AG08396 (cell line): ENCODE data around the gene C2orf78.

Source experiments
- DNase-seq: peaks from one replicate; pipeline ENCODE4 v3.0.0; 2012; ENCODE audit warnings: low spot score, mixed read lengths

The C2orf78 gene

DNA sequence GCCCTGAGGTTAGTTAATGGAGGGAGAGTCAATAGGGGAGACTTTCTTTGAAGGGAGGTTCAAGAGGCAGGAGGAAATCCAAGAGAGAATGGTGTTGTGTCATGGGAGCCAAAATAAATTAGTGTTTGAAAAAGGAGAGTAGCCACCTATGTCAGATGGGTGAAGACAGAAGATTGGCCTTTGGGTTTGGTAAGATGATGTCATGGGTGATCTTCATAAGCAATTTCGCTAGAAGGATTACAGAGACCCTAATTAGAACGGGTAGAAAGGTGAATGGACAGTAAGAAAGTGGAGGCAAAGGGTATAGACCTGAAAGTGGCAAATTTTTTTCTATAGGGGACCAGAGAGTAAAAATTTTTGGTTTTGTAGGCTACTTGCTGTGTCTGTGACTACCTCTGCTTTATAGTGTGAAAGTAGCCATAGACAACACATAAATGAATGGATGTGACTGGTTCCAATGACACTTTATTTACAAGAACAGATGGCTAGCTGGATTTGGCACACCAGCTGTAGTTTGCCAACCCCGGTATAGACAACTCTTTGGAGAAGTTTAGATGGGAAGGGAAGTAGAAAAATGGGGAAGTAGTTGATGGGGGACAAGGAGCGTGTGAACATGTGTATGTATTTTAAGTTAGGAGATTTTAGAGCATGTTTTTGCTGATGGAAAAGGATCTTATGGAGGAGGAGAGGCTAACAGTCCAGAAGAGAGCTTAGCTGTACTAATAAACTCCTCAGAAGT is 54.0 kb downstream of the C2orf78 start:
- no peak for DNase-seq

DNA sequence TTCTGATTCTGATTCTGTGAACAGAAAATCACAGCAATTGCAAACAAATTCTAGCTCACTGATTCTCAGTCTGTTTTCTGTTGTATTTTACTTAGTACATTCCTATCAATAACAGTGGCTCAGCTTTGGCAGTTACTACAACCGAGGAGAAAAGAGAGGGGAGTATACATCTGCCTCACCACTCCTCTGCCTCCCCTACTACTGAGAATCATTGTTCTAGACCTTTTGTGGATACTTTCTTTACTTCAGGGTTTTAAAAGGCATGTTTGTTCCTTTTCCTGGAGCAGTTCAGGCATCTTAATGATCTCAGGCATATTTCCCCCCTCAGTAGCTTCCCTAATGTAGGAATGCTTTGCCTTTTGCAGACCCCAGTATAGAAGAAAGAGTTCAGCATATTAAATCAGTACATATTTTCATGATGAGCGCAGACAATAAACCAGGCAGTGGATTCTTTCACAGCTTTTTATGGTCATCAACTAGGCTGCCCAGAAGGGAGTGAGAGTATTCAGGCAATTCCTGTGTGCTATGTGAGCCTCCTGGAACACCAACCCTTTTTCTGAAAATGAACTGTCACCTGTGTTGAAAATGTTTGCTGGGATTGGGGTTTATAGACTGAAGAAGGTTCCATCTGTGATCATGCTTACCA is 55.0 kb downstream of the C2orf78 start:
- no peak for DNase-seq

DNA sequence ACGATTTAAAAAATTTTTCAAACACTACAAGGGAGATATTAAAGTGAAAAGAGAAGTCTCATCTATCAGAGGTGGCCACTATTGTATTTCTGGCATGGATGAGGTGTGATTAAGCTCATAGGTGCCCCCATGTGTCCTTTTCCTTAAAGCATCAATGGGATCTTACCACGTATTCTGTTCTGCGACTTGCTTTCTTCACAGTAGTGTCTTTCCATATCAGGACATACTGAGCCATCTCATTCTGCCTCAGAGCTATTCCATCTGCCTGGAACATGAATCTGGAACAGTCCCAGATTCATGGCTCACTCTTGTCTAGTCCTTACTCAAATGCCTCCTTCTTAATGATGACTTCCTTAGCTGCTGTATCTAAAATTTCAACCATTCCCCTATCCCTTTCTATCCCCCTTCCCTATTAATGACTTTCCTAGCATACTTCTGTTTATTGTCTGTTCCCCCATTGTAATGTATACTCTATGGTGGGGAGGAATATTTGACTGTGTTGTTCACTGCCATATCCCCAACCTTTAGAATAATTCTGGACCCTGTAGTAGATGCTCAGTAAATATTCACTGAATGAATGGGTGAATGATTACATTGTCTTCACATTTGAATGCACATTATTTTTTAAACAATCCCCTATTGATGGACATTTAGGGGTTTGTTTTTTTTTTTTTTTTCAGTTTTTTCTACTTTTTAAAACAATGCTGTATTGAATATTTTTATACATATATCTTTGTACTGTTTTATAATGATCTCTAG is 55.8 kb downstream of the C2orf78 start:
- no peak for DNase-seq

DNA sequence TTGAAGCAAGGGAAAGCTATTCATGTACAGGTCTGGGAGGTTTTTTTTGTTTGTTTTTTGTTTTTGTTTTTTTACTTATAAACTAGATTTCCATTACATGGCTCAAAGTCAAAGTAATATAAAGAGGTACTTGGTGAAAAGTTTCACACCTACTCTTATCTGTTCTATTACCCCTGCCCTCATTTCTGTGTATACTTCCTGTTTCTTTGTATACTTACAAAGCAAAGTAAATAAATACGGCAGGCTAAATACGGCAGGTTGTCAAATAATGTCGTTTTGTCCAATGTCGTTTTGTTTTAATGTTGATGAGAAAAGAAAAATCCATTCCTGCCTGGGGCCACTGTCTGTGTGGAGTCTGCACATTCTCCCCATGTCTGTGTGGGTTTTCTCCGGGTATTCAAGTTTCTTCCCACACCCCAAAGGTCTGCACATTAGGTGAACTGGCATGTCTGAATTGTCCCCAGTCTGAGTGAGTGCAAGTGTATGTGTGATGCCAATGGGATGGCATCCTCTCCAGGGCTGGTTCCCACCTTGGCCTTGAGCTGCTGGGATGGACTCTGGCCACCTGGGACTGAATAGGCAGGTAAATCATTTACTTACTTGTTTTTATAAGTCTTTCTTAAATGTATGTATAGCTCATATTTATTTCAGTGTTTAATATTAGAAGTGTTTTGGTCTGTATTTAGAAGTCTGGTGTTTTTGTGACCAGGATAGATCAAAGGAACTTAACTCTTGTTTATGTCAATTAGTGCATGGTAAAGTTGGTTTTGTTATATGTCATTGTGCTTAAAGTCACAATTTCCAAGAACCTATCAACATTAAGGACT is 58.1 kb downstream of the C2orf78 start:
- DNase-seq: no peak

DNA sequence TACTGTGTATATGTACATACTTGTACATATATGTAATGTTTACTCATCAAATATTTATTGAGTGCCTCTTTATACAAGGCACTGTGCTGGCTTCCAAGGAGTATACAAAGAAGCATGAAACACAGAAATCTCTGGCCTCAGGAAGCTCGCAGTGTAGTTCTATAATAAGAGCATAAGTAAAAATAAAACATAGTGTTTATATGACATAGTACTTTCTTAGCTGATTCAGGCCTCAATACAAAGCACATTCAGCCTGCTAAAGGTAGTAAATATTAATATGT is 58.7 kb downstream of the C2orf78 start:
- DNase-seq: no peak

DNA sequence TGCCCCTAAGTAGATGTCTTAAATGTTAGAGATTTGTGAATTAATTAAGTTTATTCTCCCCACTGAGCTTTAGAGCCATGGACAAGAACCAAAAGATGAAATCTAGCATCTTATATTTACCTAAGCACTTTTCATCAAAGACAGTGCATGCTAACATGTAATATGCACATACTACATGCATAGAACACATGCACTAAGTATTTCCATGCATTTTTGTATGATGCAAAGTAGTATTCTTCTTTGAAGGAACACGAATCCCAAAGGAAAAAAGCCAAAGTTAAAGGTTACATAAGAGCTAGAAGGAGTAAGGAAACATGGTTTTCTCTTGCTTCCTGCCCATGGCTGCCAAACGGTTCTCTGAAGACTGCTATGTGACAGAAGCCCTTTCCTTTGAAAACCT is 60.1 kb downstream of the C2orf78 start:
- DNase-seq: no peak

DNA sequence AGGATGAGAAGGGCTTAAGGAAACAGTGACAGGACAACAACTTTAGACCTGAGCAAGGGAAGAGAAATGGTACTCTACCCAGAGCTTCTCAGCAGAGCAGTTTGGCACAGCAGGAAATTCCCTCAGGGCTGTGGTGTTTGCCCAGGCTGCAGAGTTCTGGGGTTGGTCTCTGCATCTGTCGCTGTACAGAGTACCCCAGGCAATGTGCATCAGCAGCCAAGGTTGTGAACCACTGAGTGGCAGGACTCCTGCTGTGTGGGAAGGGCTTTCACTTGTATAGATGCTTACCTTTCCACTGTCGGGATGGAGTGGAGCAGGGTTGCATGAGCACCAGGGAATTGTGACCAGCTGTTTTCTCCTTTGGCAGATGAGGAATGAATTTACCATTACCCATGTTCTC is 66.0 kb downstream of the C2orf78 start:
- DNase-seq: no peak

DNA sequence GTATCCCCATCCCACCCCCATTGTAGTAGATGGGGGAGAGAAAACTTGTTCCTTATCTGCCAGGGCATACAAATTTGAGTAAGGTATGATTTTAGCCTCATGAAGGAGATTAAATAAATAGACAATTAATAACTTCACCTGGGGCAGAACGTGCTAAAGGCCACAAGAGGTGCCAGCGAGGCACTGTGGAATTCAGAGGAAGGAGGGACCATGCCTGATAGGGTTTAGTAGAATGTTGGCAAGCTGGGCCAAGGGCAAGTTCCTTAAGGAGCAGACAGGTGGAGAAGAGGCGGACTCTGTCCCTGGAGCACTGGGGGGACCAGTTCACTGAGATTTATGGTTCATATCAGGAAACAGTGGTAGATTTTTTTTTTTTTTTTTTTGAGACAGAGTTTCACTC is 67.3 kb downstream of the C2orf78 start:
- no peak for DNase-seq

DNA sequence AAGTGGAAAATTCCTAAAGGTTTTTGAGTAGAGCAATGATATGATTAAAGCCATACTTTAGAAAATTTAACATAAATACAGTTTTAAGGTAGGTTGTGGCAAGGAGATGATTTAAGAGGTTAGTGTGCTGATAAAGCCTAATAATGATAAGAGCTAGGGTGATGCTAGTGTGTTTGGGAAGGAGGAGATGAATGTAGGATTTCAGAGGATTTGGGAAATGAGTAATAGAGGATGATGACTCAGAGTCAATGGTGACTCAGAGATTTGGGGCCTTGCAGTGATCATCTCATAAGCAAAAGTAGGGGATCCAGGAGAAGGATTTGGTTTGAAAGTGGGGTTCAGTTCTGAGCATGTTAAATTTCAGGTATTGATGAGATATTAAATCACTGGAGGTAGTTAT is 68.0 kb downstream of the C2orf78 start:
- DNase-seq: peak; percentile 46

DNA sequence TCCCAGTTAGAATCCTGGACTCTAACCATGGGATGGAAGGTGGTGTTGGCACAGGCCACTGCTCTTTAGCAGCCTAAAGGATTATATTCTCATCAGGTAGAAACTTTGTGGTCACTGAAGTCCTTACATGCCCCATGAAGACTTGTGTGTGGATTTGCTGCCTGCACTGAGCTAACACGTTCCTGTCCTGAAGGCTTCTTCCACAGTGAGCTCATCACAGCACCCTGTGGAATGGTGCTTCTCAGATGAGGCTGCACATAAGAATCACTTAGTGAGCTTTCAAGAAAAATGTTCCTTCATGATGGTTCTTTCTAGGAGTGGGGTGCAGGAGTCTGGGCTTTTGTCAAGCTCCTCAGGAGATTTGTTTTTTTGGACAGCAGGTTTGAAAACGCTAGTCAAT is 71.5 kb downstream of the C2orf78 start:
- DNase-seq: no peak

DNA sequence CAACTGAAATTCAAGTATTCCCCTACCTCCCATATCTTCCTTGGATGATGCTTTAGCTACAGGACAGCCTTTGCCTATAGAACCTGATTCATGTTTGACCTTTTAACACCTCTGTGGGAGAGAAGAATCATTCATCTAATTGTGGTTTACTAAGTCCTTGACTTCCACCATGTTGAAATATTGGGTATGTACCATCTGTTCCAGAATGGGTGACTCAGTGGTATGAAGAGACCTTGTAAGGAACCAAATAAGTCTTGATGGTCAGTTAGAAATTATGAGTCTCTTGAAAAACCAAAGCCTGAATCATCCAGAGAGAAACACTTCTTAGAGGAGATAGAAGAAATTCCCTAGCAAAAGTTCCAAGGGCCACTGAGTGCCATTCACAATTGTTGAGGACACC is 72.2 kb downstream of the C2orf78 start:
- peak; percentile 47 for DNase-seq

DNA sequence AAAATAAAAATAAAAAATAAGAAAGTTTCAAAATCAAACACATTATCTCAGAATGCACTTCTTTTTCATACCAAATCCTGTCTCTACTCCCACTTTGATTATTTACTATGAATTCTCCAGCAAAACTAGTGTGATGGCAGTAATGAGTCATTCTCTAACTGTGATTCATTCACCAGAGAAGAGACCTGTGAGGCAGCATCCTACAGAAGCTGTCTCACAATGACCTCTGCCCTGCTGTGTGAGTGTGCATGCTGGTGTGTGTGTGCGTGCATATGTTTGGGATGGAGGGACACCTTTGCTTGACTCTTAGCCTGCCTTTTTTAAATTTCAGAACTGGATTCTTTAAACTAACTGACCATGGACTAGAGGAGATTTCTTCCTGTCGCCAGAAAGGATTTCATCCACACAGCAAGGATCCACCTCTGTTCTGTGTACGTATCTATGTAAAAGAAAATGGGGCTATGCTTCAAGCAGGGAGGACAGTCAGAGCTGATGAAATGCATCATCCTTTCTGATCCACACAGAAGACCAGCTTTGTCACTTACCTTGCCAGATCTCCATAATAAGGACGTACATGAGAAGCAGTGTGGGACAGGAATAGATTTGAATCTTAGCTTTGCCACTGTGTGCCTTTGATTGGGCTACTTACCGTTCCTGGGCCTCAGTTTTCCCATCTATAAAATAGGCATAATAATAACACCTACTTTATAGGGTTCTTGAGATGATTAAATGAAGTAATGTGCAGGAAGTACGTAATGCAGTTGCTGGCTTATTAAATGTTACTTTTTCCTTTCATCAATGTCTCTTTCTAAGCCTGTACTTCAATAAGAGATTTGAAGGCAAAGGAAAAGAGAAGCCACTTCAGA is 76.0 kb downstream of the C2orf78 start:
- DNase-seq: peak; percentile 70

DNA sequence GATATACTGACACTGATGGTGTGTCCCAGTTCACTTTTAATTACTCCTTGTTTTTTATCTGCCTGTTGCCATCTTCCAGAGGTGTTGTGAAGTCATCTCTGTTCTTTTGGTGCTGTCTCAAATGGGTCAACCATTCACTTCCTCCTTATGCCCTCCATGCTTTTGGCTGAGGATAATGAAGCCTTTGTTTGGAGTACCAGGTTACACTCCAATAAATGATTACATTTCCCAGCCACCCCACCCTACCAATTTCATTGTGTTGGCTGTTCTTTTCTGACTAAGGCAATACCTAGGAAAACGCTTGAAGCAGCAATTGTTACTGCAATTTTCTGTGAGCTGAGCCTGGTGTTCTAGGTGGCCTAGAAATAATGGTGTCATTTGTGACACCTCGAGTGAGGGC is 79.0 kb downstream of the C2orf78 start:
- DNase-seq: no peak
